ENCODE results near the gene IREB2. TPM values are rescaled to one million over a fixed set of nuclear protein-coding genes. Genes with fewer than 3 reads are reported as not detected.

Gene IREB2
- total and polyA plus RNA-seq, 2 of the 13 experiments (the other 11 are each of a cell fraction or from before 2014, with no cell fraction given) = 24.2 to 30.4 TPM

DNA sequence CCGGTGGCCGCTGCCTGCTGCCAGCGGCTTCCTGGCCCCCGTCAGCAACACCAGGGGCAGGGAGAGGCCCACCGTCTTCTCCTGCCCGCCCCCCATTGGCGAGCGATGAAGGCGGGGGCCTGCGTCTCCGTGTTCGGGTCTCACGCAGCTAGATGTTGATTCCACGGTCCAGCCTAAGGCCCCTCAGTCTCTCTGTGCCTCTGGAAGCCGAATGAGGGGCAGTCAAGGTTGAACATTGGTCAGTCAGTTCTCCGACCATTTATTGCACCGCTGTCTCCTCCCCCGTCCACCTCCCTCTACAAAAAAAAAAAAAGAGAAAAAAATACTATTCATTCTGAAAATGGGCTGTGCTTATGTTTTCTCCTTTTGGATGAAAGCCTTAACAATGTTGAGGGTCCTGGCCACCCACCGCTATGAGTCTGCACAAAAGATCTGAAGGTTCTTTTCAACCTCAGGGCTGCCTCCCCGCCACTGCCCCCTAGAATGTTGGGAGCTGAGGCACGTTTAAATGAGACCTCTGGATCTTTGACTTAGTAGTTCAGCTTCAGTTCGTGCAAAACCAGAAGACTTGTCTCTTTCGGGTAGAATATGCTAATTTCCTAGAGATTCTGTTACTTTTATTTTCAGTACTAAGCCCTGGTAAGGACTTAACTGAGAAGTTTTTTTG lies 736 bp downstream of the IREB2 start (continued):
- TF ChIP-seq SNAI1 (CRISPR knock-in tag; IDR thresholded peaks at IDR 0.05; ENCODE audit: borderline replicate concordance) (peak; percentile 58; the same call in 1 of the 2 replicates), NONO (IDR thresholded peaks at IDR 0.05) (no peak), NONO (CRISPR knock-in tag; conservative IDR thresholded peaks at IDR 0.05) (peak; percentile 1; the same call in 1 of the 2 replicates), SMC3 (IDR thresholded peaks at IDR 0.05; ENCODE audit: low read length) (no peak)
- TF ChIP-seq, protein P1, sequence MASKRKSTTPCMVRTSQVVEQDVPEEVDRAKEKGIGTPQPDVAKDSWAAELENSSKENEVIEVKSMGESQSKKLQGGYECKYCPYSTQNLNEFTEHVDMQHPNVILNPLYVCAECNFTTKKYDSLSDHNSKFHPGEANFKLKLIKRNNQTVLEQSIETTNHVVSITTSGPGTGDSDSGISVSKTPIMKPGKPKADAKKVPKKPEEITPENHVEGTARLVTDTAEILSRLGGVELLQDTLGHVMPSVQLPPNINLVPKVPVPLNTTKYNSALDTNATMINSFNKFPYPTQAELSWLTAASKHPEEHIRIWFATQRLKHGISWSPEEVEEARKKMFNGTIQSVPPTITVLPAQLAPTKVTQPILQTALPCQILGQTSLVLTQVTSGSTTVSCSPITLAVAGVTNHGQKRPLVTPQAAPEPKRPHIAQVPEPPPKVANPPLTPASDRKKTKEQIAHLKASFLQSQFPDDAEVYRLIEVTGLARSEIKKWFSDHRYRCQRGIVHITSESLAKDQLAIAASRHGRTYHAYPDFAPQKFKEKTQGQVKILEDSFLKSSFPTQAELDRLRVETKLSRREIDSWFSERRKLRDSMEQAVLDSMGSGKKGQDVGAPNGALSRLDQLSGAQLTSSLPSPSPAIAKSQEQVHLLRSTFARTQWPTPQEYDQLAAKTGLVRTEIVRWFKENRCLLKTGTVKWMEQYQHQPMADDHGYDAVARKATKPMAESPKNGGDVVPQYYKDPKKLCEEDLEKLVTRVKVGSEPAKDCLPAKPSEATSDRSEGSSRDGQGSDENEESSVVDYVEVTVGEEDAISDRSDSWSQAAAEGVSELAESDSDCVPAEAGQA (IDR thresholded peaks at IDR 0.05; ENCODE audit: low read depth) = no peak
- TF ChIP-seq, protein P1 (CRISPR knock-in tag; IDR thresholded peaks at IDR 0.05; ENCODE audit: borderline replicate concordance) = no peak
- TF ChIP-seq, protein P2, sequence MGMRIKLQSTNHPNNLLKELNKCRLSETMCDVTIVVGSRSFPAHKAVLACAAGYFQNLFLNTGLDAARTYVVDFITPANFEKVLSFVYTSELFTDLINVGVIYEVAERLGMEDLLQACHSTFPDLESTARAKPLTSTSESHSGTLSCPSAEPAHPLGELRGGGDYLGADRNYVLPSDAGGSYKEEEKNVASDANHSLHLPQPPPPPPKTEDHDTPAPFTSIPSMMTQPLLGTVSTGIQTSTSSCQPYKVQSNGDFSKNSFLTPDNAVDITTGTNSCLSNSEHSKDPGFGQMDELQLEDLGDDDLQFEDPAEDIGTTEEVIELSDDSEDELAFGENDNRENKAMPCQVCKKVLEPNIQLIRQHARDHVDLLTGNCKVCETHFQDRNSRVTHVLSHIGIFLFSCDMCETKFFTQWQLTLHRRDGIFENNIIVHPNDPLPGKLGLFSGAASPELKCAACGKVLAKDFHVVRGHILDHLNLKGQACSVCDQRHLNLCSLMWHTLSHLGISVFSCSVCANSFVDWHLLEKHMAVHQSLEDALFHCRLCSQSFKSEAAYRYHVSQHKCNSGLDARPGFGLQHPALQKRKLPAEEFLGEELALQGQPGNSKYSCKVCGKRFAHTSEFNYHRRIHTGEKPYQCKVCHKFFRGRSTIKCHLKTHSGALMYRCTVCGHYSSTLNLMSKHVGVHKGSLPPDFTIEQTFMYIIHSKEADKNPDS (CRISPR knock-in tag; IDR thresholded peaks at IDR 0.05) = 0 out of 2 replicates have a peak, but pooled peaks have one; percentile 3
- TF ChIP-seq, protein P3, sequence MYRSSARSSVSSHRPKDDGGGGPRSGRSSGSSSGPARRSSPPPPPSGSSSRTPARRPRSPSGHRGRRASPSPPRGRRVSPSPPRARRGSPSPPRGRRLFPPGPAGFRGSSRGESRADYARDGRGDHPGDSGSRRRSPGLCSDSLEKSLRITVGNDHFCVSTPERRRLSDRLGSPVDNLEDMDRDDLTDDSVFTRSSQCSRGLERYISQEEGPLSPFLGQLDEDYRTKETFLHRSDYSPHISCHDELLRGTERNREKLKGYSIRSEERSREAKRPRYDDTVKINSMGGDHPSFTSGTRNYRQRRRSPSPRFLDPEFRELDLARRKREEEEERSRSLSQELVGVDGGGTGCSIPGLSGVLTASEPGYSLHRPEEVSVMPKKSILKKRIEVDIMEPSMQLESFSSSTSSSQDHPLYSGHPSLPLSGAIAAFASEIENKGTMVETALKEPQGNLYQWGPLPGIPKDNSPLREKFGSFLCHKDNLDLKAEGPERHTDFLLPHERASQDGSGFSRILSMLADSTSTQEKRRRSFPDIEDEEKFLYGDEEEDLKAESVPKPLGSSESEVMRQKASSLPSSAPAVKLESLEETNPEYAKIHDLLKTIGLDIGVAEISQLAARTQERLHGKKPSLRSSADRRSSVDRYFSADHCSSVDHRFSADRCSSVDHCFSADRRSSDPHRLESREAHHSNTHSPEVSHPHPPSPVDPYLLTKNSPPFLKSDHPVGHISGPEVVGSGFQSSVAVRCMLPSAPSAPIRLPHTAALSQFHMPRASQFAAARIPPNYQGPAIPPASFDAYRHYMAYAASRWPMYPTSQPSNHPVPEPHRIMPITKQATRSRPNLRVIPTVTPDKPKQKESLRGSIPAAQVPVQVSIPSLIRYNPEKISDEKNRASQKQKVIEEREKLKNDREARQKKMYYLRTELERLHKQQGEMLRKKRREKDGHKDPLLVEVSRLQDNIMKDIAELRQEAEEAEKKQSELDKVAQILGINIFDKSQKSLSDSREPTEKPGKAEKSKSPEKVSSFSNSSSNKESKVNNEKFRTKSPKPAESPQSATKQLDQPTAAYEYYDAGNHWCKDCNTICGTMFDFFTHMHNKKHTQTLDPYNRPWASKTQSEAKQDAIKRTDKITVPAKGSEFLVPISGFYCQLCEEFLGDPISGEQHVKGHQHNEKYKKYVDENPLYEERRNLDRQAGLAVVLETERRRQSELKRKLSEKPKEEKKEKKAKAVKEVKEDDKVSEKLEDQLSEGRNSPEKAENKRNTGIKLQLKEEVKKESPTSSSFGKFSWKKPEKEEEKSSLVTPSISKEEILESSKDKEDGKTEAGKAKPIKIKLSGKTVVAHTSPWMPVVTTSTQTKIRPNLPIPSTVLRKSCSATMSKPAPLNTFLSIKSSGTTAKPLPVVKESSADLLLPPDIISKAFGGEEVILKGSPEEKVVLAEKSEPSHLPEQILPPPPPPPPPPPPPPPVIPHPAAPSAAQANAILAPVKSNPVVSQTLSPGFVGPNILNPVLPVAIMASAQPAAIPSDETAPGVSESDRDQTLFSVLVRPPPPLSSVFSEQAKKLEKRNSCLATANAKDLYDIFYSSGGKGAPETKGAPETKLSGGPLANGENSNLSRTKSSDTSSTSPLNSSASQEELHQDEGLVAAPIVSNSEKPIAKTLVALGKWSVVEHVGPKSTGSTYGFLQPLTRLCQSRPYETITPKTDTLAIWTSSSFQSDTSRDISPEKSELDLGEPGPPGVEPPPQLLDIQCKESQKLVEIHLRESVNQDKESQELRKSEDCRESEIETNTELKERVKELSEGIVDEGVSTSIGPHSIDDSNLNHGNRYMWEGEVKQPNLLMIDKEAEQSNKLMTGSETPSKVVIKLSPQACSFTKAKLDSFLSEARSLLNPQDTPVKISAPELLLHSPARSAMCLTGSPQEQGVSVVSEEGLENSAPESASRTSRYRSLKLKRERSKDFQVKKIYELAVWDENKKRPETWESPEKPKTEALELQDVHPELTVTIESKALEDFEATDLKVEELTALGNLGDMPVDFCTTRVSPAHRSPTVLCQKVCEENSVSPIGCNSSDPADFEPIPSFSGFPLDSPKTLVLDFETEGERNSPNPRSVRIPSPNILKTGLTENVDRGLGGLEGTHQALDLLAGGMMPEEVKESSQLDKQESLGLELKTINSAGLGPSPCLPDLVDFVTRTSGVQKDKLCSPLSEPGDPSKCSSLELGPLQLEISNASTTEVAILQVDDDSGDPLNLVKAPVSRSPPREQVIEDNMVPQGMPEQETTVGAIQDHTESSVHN (CRISPR knock-in tag; IDR thresholded peaks at IDR 0.05) = no peak
- TF ChIP-seq, protein P4, sequence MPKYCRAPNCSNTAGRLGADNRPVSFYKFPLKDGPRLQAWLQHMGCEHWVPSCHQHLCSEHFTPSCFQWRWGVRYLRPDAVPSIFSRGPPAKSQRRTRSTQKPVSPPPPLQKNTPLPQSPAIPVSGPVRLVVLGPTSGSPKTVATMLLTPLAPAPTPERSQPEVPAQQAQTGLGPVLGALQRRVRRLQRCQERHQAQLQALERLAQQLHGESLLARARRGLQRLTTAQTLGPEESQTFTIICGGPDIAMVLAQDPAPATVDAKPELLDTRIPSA (CRISPR knock-in tag; IDR thresholded peaks at IDR 0.05; ENCODE audit: borderline replicate concordance) = peak; percentile 8; the same call in 1 of the 2 replicates

Data from HepG2 (cell line).